Measurements from ENCODE around the gene SCAANT1. TPM values are rescaled to one million over a fixed set of nuclear protein-coding genes. Genes with fewer than 3 reads are reported as not detected.

SCAANT1 gene
- total RNA-seq, 6 donors from 2014 or later = not detected

DNA sequence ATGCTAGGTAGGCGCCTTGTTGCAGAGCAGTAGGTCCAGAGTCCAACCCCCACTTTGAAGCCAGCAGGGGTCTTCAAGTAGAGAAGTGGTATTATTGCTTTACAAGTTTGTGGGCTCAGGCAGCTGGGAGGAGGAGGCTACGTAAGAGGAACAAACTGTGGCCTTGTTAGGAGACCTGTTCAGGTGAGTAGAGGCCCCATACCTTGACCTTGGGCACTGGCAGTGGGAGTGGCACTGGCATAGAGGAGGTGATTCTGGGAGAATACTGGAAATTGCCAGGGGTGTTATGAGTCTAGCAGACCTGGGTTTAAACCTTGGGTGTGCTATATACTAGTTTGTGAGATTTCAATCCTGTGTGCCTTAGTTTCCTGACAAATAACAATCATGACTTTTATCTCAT lies 34.6 kb upstream of the SCAANT1 start:
- no peak for ATAC-seq (ENCODE audit: low FRiP score in 2 of 2)
- TF ChIP-seq EP300 (IDR thresholded peaks at IDR 0.05) (no peak), POLR2AphosphoS5 (IDR thresholded peaks at IDR 0.05) (no peak), POLR2A (IDR thresholded peaks at IDR 0.05) (no peak), CTCF (IDR thresholded peaks at IDR 0.05) (no peak)
- H3K27ac ChIP-seq = no peak overlapping the region
- no peak for DNase-seq
- 93 to 97% methylated on average over 2 of the region's 2 CpGs for WGBS, 2 donors
- no peak overlapping the region for H3K4me3 ChIP-seq
- H3K4me1 ChIP-seq = peaks cover 14 to 38% (median 26%) of the 10 kb centered on the region in 4 donors
- H3K36me3 ChIP-seq = peaks cover 0 to 2% (median 0%) of the 10 kb centered on the region in 4 donors
- no peaks in the 10 kb centered on the region for H3K27me3 ChIP-seq
- H3K9me3 ChIP-seq = no peaks in the 10 kb centered on the region

DNA sequence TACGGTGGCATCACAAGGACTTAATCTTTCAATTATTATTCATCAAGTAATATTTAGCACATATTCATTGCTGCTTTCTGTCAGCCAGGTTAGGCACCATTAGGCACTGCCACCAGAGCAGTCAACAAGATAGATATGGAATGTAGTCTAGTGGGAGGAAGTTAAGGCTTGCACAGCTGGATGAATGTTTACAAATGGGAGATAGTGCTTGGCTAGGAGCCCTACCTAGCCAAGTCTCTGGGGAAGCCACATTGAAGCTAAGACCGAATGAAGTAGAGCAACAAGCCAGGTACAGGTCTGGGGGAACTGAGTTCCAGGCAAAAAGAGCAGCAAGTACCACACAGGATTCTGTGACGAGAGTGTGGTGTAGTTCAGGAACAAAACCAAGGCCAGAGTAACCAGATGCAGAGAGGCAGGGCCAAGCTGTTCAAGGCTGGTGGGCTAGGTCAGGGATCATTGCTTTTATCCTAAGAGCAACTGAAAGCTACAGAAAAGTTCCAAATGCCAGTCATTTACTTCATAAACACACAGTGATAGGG lies 33.4 kb upstream of the SCAANT1 start:
- peak overlapping the region in 1 of 4 donors; percentile 14 for H3K27ac ChIP-seq
- H3K27me3 ChIP-seq = no peaks in the 10 kb centered on the region
- H3K4me3 ChIP-seq = no peak overlapping the region
- no peak for TF ChIP-seq POLR2AphosphoS5 (IDR thresholded peaks at IDR 0.05)
- TF ChIP-seq EP300 (IDR thresholded peaks at IDR 0.05) = no peak
- no peak for TF ChIP-seq POLR2A (IDR thresholded peaks at IDR 0.05)
- H3K4me1 ChIP-seq = peaks cover 10 to 38% (median 17%) of the 10 kb centered on the region in 4 donors
- no peak for DNase-seq
- H3K36me3 ChIP-seq = peaks cover 0 to 2% (median 0%) of the 10 kb centered on the region in 4 donors
- 70 to 73% methylated on average over 3 of the region's 3 CpGs for WGBS, 2 donors
- no peaks in the 10 kb centered on the region for H3K9me3 ChIP-seq
- no peak for ATAC-seq (ENCODE audit: low FRiP score in 2 of 2)

- DNase-seq (peak in 1 of 2 donors; percentile 44), ATAC-seq (ENCODE audit: low FRiP score in 2 of 2) (peak in 1 of 2 donors; percentile 39)
- H3K36me3 ChIP-seq = peaks cover 0 to 2% (median 0%) of the 10 kb centered on the region in 4 donors
- peaks cover 16 to 46% (median 23%) of the 10 kb centered on the region in 4 donors for H3K4me1 ChIP-seq
- no peak for TF ChIP-seq CTCF (IDR thresholded peaks at IDR 0.05)
- no peak for TF ChIP-seq POLR2A (IDR thresholded peaks at IDR 0.05)
- no peak for TF ChIP-seq EP300 (IDR thresholded peaks at IDR 0.05)
- no peak for TF ChIP-seq POLR2AphosphoS5 (IDR thresholded peaks at IDR 0.05)
- H3K9me3 ChIP-seq = no peaks in the 10 kb centered on the region
- H3K27ac ChIP-seq = no peak overlapping the region
- no peak overlapping the region for H3K4me3 ChIP-seq
- no peaks in the 10 kb centered on the region for H3K27me3 ChIP-seq
Measured at GRCh38 chr3:63943678-63944077, 31.5 kb upstream of the SCAANT1 start.

DNA sequence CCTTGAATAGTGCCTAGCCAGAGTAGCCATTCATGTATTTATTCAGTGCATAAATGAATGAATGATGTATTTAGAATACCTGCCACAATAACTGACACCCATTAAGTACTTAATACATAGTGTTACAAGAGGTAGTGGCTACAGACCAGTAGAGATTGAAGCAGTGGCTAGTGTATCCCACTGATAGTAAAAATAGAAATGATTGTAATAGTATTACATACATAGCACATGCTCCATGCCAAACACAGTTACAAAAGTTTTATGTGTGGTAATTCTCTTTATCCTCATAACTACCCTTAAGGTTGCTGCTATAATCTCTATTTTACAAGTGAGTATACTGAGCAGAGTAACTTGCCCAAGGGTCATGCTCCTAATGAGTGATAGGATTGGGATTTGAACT lies 30.3 kb upstream of the SCAANT1 start:
- H3K9me3 ChIP-seq = no peaks in the 10 kb centered on the region
- H3K4me3 ChIP-seq = no peak overlapping the region
- DNase-seq = no peak
- H3K27ac ChIP-seq = no peak overlapping the region
- H3K4me1 ChIP-seq = peaks cover 26 to 51% (median 29%) of the 10 kb centered on the region in 4 donors
- ATAC-seq (ENCODE audit: low FRiP score in 2 of 2) = no peak
- H3K36me3 ChIP-seq = peaks cover 0 to 2% (median 0%) of the 10 kb centered on the region in 4 donors
- TF ChIP-seq CTCF (IDR thresholded peaks at IDR 0.05) (no peak), EP300 (IDR thresholded peaks at IDR 0.05) (no peak), POLR2A (IDR thresholded peaks at IDR 0.05) (no peak), POLR2AphosphoS5 (IDR thresholded peaks at IDR 0.05) (no peak)
- H3K27me3 ChIP-seq = no peaks in the 10 kb centered on the region

GRCh38 chr3:63940389-63940757 lies 28.2 kb upstream of the SCAANT1 start:
- peaks cover 0 to 2% (median 0%) of the 10 kb centered on the region in 4 donors for H3K36me3 ChIP-seq
- ATAC-seq (ENCODE audit: low FRiP score in 2 of 2) (no peak), DNase-seq (no peak)
- no peak for TF ChIP-seq EP300 (IDR thresholded peaks at IDR 0.05)
- TF ChIP-seq POLR2A (IDR thresholded peaks at IDR 0.05) = no peak
- TF ChIP-seq POLR2AphosphoS5 (IDR thresholded peaks at IDR 0.05) = no peak
- H3K4me1 ChIP-seq = peaks cover 31 to 62% (median 35%) of the 10 kb centered on the region in 4 donors
- 54 to 76% methylated on average over 4 of the region's 4 CpGs for WGBS, 2 donors
- no peaks in the 10 kb centered on the region for H3K27me3 ChIP-seq
- H3K4me3 ChIP-seq = no peak overlapping the region
- no peak overlapping the region for H3K27ac ChIP-seq
- no peaks in the 10 kb centered on the region for H3K9me3 ChIP-seq
